HEK293 (cell line): Measurements from ENCODE around the gene NFIX.

Experiments used
- CTCF ChIA-PET: fragments of 350-600 bp; formaldehyde crosslinking; extraction: SDS; loops from one replicate; lab custom pipeline; 2021; ENCODE audit warnings: antibody characterized with exemption; lab: Yijun Ruan, JAX
- POLR2A ChIA-PET: fragments of 300-600 bp; formaldehyde crosslinking; extraction: SDS; loops from one replicate; lab custom pipeline; 2020; ENCODE audit warnings: antibody characterized with exemption, inconsistent platforms; lab: Yijun Ruan, JAX
- H3K27ac ChIP-seq: fragments of 200-500 bp; sonication (Bioruptor generic); 2 replicates; pipeline ENCODE4 v1.5.1; 2014; ENCODE audit warnings: low read depth, low read length, control low read depth, inconsistent platforms; ENCODE audit errors: extremely low read depth
- H3K36me3 ChIP-seq, 2 experiments: fragments of 200-500 bp in 1 of 2; sonication (Bioruptor generic) in 1 of 2; 1 replicate in 1 of 2; 2 replicates in 1 of 2; pipeline ENCODE4 v1.5.1; 2014 to 2017; ENCODE audit warnings: inconsistent platforms in 2 of 2, low read length in 2 of 2; ENCODE audit not compliant: control insufficient read depth in 2 of 2, insufficient read depth in 1 of 2
- H3K4me1 ChIP-seq: fragments of 200-500 bp; sonication (Bioruptor generic); 2 replicates; pipeline ENCODE4 v1.5.1; 2014; ENCODE audit warnings: mild to moderate bottlenecking, low read length, inconsistent platforms; ENCODE audit not compliant: control insufficient read depth, insufficient read depth
- H3K4me3 ChIP-seq: 2 replicates; pipeline ENCODE4 v1.5.1; 2011; ENCODE audit warnings: low read depth, mild to moderate bottlenecking, control low read depth, low read length, moderate library complexity
- H3K9me3 ChIP-seq: fragments of 200-500 bp; sonication (Bioruptor generic); 2 replicates; pipeline ENCODE4 v1.5.1; 2014; ENCODE audit warnings: low read depth, low read length, inconsistent platforms; ENCODE audit not compliant: control insufficient read depth, insufficient read depth
- CTCF ChIP-seq: fragments of 450-650 bp; formaldehyde crosslinking; IDR thresholded peaks from 2 replicates; pipeline ENCODE4 v1.5.1; 2016; ENCODE audit warnings: missing biosample characterization, missing genetic modification characterization
- GFI1B ChIP-seq: fragments of 450-650 bp; formaldehyde crosslinking; IDR thresholded peaks from 2 replicates; pipeline ENCODE4 v1.5.1; 2016; ENCODE audit warnings: missing biosample characterization, missing genetic modification characterization
- KLF7 ChIP-seq: fragments of 450-650 bp; formaldehyde crosslinking; IDR thresholded peaks from 2 replicates; pipeline ENCODE4 v1.5.1; 2016; ENCODE audit warnings: missing biosample characterization, missing genetic modification characterization, borderline replicate concordance
- ZBTB26 ChIP-seq: fragments of 450-650 bp; formaldehyde crosslinking; optimal IDR thresholded peaks from 2 replicates; pipeline ENCODE3; 2016; ENCODE audit warnings: missing biosample characterization, mild to moderate bottlenecking, missing genetic modification characterization
- ZBTB6 ChIP-seq: fragments of 450-650 bp; formaldehyde crosslinking; IDR thresholded peaks from 2 replicates; pipeline ENCODE4 v1.5.1; 2017; ENCODE audit warnings: missing biosample characterization, missing genetic modification characterization
- ZFHX2 ChIP-seq: fragments of 450-650 bp; formaldehyde crosslinking; conservative IDR thresholded peaks from 2 replicates; pipeline ENCODE4 v1.5.1; 2016; ENCODE audit warnings: missing biosample characterization, missing genetic modification characterization
- ZFP69B ChIP-seq: fragments of 450-650 bp; formaldehyde crosslinking; IDR thresholded peaks from 2 replicates; pipeline ENCODE4 v1.5.1; 2016; ENCODE audit warnings: missing biosample characterization, missing genetic modification characterization
- ZNF121 ChIP-seq: fragments of 450-650 bp; formaldehyde crosslinking; IDR thresholded peaks from 2 replicates; pipeline ENCODE4 v1.5.1; 2016; ENCODE audit warnings: missing biosample characterization, missing genetic modification characterization
- ZNF16 ChIP-seq: fragments of 450-650 bp; formaldehyde crosslinking; IDR thresholded peaks from 2 replicates; pipeline ENCODE4 v1.5.1; 2016; ENCODE audit warnings: low read depth, missing biosample characterization, missing genetic modification characterization
- ZNF175 ChIP-seq: fragments of 450-650 bp; formaldehyde crosslinking; IDR thresholded peaks from 2 replicates; pipeline ENCODE4 v1.5.1; 2016; ENCODE audit warnings: missing biosample characterization, missing genetic modification characterization
- ZNF18 ChIP-seq: fragments of 450-650 bp; formaldehyde crosslinking; IDR thresholded peaks from 2 replicates; pipeline ENCODE4 v1.5.1; 2016; ENCODE audit warnings: missing biosample characterization, missing genetic modification characterization
- ZNF19 ChIP-seq: fragments of 450-650 bp; formaldehyde crosslinking; IDR thresholded peaks from 2 replicates; pipeline ENCODE4; 2016; ENCODE audit warnings: missing biosample characterization, missing genetic modification characterization, low read depth
- ZNF23 ChIP-seq: fragments of 450-650 bp; formaldehyde crosslinking; IDR thresholded peaks from 2 replicates; pipeline ENCODE4 v1.5.1; 2016; ENCODE audit warnings: missing biosample characterization, missing genetic modification characterization, borderline replicate concordance
- ZNF248 ChIP-seq: fragments of 450-650 bp; formaldehyde crosslinking; IDR thresholded peaks from 2 replicates; pipeline ENCODE4 v1.5.1; 2017; ENCODE audit warnings: missing biosample characterization, missing genetic modification characterization
- ZNF501 ChIP-seq: fragments of 450-650 bp; formaldehyde crosslinking; IDR thresholded peaks from 2 replicates; pipeline ENCODE4 v1.5.1; 2016; ENCODE audit warnings: missing biosample characterization, missing genetic modification characterization
- ZNF548 ChIP-seq: fragments of 450-650 bp; formaldehyde crosslinking; IDR thresholded peaks from 2 replicates; pipeline ENCODE4 v1.5.1; 2016; ENCODE audit warnings: missing biosample characterization, missing genetic modification characterization
- ZNF792 ChIP-seq: fragments of 450-650 bp; formaldehyde crosslinking; IDR thresholded peaks from 2 replicates; pipeline ENCODE4 v1.5.1; 2016; ENCODE audit warnings: missing biosample characterization, missing genetic modification characterization
- TF ChIP-seq, protein P1 (sequence below): fragments of 450-650 bp; formaldehyde crosslinking; conservative IDR thresholded peaks from 2 replicates; pipeline ENCODE4 v1.5.1; 2016; ENCODE audit warnings: low read depth, missing biosample characterization, missing genetic modification characterization
- TF ChIP-seq, protein P2 (sequence below): fragments of 450-650 bp; formaldehyde crosslinking; IDR thresholded peaks from 2 replicates; pipeline ENCODE4 v1.5.1; 2016; ENCODE audit warnings: missing biosample characterization, missing genetic modification characterization, borderline replicate concordance
- TF ChIP-seq, protein P3 (sequence below): fragments of 450-650 bp; formaldehyde crosslinking; IDR thresholded peaks from 2 replicates; pipeline ENCODE4 v1.5.1; 2016; ENCODE audit warnings: missing biosample characterization, missing genetic modification characterization

The NFIX gene

DNA sequence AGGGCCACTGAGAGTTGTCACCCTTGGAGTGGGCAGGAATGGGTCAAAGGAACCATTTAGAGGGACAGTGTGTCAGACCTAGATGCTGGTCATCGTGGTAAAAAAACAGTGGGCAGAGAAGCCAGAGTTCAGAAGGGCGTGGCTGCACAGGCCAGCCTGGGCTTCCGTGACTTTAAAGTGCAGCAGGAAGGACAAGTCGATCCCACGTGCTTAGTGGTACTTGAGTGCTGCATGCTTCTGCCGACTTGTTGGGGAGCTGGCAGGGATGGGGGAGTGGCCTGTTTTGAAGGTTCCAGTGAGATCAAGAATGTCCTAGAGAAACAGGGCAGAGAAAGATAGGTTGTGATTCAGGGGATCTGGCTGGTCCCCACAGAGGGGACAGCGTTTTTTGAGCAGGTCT is 90.4 kb downstream of the NFIX start (continued):
- TF ChIP-seq, protein P1, sequence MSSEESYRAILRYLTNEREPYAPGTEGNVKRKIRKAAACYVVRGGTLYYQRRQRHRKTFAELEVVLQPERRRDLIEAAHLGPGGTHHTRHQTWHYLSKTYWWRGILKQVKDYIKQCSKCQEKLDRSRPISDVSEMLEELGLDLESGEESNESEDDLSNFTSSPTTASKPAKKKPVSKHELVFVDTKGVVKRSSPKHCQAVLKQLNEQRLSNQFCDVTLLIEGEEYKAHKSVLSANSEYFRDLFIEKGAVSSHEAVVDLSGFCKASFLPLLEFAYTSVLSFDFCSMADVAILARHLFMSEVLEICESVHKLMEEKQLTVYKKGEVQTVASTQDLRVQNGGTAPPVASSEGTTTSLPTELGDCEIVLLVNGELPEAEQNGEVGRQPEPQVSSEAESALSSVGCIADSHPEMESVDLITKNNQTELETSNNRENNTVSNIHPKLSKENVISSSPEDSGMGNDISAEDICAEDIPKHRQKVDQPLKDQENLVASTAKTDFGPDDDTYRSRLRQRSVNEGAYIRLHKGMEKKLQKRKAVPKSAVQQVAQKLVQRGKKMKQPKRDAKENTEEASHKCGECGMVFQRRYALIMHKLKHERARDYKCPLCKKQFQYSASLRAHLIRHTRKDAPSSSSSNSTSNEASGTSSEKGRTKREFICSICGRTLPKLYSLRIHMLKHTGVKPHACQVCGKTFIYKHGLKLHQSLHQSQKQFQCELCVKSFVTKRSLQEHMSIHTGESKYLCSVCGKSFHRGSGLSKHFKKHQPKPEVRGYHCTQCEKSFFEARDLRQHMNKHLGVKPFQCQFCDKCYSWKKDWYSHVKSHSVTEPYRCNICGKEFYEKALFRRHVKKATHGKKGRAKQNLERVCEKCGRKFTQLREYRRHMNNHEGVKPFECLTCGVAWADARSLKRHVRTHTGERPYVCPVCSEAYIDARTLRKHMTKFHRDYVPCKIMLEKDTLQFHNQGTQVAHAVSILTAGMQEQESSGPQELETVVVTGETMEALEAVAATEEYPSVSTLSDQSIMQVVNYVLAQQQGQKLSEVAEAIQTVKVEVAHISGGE (tag by site-specific recombination) = no peak

GRCh38 chr19:13086341-13086740 is 91.1 kb downstream of the NFIX start:
- H3K36me3 ChIP-seq = no peaks in the 10 kb centered on the region
- CTCF ChIA-PET = interaction anchor here (0.5 to 5.9 kb wide), 8 partner anchors 8 to 121 kb away, joined by 3 to 41 read pairs (median 6); no protein-coding TSS in a partner anchor

More at GRCh38 chr19:13086341-13086740, 91.1 kb downstream of the NFIX start:
- Histone ChIP-seq H3K27ac (no peak overlapping the region), H3K4me3 (no peak overlapping the region), H3K9me3 (no peaks in the 10 kb centered on the region), H3K4me1 (no peaks in the 10 kb centered on the region)
- TF ChIP-seq ZNF121 (tag by site-specific recombination) (no peak), ZNF23 (no peak), ZFHX2 (tag by site-specific recombination) (no peak), GFI1B (tag by site-specific recombination) (no peak), ZNF792 (tag by site-specific recombination) (no peak), KLF7 (tag by site-specific recombination) (no peak), ZNF501 (no peak), ZFP69B (tag by site-specific recombination) (no peak), ZNF248 (tag by site-specific recombination) (no peak), ZNF18 (no peak), CTCF (tag by site-specific recombination) (no peak), ZBTB6 (tag by site-specific recombination) (no peak), ZBTB26 (tag by site-specific recombination) (no peak), ZNF19 (tag by site-specific recombination) (no peak), ZNF548 (tag by site-specific recombination) (no peak), ZNF16 (tag by site-specific recombination) (no peak), ZNF175 (tag by site-specific recombination) (no peak)
- TF ChIP-seq, protein P2, sequence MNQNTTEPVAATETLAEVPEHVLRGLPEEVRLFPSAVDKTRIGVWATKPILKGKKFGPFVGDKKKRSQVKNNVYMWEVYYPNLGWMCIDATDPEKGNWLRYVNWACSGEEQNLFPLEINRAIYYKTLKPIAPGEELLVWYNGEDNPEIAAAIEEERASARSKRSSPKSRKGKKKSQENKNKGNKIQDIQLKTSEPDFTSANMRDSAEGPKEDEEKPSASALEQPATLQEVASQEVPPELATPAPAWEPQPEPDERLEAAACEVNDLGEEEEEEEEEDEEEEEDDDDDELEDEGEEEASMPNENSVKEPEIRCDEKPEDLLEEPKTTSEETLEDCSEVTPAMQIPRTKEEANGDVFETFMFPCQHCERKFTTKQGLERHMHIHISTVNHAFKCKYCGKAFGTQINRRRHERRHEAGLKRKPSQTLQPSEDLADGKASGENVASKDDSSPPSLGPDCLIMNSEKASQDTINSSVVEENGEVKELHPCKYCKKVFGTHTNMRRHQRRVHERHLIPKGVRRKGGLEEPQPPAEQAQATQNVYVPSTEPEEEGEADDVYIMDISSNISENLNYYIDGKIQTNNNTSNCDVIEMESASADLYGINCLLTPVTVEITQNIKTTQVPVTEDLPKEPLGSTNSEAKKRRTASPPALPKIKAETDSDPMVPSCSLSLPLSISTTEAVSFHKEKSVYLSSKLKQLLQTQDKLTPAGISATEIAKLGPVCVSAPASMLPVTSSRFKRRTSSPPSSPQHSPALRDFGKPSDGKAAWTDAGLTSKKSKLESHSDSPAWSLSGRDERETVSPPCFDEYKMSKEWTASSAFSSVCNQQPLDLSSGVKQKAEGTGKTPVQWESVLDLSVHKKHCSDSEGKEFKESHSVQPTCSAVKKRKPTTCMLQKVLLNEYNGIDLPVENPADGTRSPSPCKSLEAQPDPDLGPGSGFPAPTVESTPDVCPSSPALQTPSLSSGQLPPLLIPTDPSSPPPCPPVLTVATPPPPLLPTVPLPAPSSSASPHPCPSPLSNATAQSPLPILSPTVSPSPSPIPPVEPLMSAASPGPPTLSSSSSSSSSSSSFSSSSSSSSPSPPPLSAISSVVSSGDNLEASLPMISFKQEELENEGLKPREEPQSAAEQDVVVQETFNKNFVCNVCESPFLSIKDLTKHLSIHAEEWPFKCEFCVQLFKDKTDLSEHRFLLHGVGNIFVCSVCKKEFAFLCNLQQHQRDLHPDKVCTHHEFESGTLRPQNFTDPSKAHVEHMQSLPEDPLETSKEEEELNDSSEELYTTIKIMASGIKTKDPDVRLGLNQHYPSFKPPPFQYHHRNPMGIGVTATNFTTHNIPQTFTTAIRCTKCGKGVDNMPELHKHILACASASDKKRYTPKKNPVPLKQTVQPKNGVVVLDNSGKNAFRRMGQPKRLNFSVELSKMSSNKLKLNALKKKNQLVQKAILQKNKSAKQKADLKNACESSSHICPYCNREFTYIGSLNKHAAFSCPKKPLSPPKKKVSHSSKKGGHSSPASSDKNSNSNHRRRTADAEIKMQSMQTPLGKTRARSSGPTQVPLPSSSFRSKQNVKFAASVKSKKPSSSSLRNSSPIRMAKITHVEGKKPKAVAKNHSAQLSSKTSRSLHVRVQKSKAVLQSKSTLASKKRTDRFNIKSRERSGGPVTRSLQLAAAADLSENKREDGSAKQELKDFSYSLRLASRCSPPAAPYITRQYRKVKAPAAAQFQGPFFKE = no peak
- TF ChIP-seq, protein P3, sequence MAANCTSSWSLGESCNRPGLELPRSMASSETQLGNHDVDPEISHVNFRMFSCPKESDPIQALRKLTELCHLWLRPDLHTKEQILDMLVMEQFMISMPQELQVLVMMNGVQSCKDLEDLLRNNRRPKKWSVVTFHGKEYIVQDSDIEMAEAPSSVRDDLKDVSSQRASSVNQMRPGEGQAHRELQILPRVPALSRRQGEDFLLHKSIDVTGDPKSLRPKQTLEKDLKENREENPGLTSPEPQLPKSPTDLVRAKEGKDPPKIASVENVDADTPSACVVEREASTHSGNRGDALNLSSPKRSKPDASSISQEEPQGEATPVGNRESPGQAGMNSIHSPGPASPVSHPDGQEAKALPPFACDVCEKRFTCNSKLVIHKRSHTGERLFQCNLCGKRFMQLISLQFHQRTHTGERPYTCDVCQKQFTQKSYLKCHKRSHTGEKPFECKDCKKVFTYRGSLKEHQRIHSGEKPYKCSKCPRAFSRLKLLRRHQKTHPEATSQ = no peak
- POLR2A ChIA-PET = no interaction called here
